HG02798 (cell line): Measurements from ENCODE around the gene ANKRD11.
"Not testable (repeated sequence)": the region's sequence is repeated elsewhere in the genome, so short reads cannot be mapped to it uniquely, and the experiment has no call there.

Experiments used
- ATAC-seq: cut with Tn5 transposase; IDR thresholded peaks from one replicate; pipeline ENCODE4 v1.9.1; 2021; ENCODE audit warnings: mild to moderate bottlenecking; ENCODE audit not compliant: unreplicated experiment, poor library complexity

The ANKRD11 gene

GRCh38 chr16:89371386-89371785 is 119.0 kb downstream of the ANKRD11 start:
- no peak for ATAC-seq

GRCh38 chr16:89370601-89371000 is 119.8 kb downstream of the ANKRD11 start:
- ATAC-seq = no peak

GRCh38 chr16:89370081-89370511 is 120.3 kb downstream of the ANKRD11 start:
- ATAC-seq = no peak

- ATAC-seq = no peak
Observed at GRCh38 chr16:89369266-89369895, 121.0 kb downstream of the ANKRD11 start.

- ATAC-seq = no peak
Observed at GRCh38 chr16:89368604-89369249, 121.6 kb downstream of the ANKRD11 start.

- ATAC-seq = no peak
Observed at GRCh38 chr16:89367538-89367915, 122.8 kb downstream of the ANKRD11 start.

- no peak for ATAC-seq
Observed at GRCh38 chr16:89366561-89367537, 123.5 kb downstream of the ANKRD11 start.

GRCh38 chr16:89365996-89366395 is 124.4 kb downstream of the ANKRD11 start:
- no peak for ATAC-seq

- ATAC-seq = no peak
Observed at GRCh38 chr16:89365044-89365467, 125.3 kb downstream of the ANKRD11 start.

GRCh38 chr16:89364606-89365005 is 125.8 kb downstream of the ANKRD11 start:
- no peak for ATAC-seq

- no peak for ATAC-seq
Observed at GRCh38 chr16:89363621-89364393, 126.6 kb downstream of the ANKRD11 start.

GRCh38 chr16:89362540-89363223 is 127.7 kb downstream of the ANKRD11 start:
- ATAC-seq = not testable (repeated sequence)

GRCh38 chr16:89361751-89362539 is 128.4 kb downstream of the ANKRD11 start:
- ATAC-seq = peak; percentile 69

GRCh38 chr16:89360760-89361435 is 129.5 kb downstream of the ANKRD11 start:
- ATAC-seq = peak; percentile 51

- no peak for ATAC-seq
Observed at GRCh38 chr16:89359264-89360147, 130.9 kb downstream of the ANKRD11 start.

GRCh38 chr16:89358030-89359005 is 132.0 kb downstream of the ANKRD11 start:
- no peak for ATAC-seq
